GM12878 (cell line): ENCODE data around the gene PGRMC1. TPM values are rescaled to one million over a fixed set of nuclear protein-coding genes. Genes with fewer than 3 reads are reported as not detected.

Source experiments
- ATAC-seq: fragments of 200-7000 bp; cut with Tn5 transposase; 3 replicates; pipeline ENCODE4 v1.9.1; 2020; ENCODE audit warnings: mild to moderate bottlenecking, moderate library complexity
- BruUV-seq: library from RNA; stranded (reverse); fragments of 400-500 nt; replicated peaks from 2 replicates; lab custom pipeline; 2021; lab: Mats Ljungman, UMichigan
- CTCF ChIA-PET: fragments of 300-600 bp; sonication (Branson Sonifier 250); formaldehyde crosslinking; extraction: SDS; loops from one replicate; lab custom pipeline; 2021; ENCODE audit warnings: inconsistent platforms; lab: Yijun Ruan, JAX
- POLR2A ChIA-PET: fragments of 350-600 bp; formaldehyde crosslinking; extraction: SDS; loops from one replicate; lab custom pipeline; 2021; ENCODE audit warnings: inconsistent platforms; lab: Charles Lee
- RAD21 ChIA-PET: fragments of 300-600 bp; sonication (Branson Sonifier 250); formaldehyde crosslinking; loops from one replicate; lab custom pipeline; 2023; ENCODE audit warnings: antibody characterized with exemption; ENCODE audit not compliant: unreplicated experiment; lab: Charles Lee
- SMC1A ChIA-PET: fragments of 300-600 bp; sonication (Branson Sonifier 250); formaldehyde crosslinking; loops from one replicate; lab custom pipeline; 2023; ENCODE audit not compliant: unreplicated experiment, uncharacterized antibody; lab: Charles Lee
- DNase-seq: peaks from one replicate; pipeline ENCODE4 v3.0.0-alpha.2; 2011; ENCODE audit warnings: low read depth, low spot score
- FAIRE-seq: peaks from 3 replicates; lab custom pipeline; 2011; peaks lifted over from hg19 to GRCh38; lab: Jason Lieb, UNC
- H2AFZ ChIP-seq: 2 replicates; pipeline ENCODE4 v1.6.0; 2011; ENCODE audit warnings: low read depth, low read length, control low read depth; ENCODE audit not compliant: control insufficient read depth
- H3K27ac ChIP-seq: 2 replicates; pipeline ENCODE4 v1.5.1; 2011; ENCODE audit warnings: control low read depth; ENCODE audit not compliant: control insufficient read depth, insufficient read depth
- H3K27me3 ChIP-seq, 2 experiments: replicated peaks in 1 of 2; 2 replicates each; pipeline versions ENCODE4 v1.6.0 to v1.6.1; 2011; ENCODE audit warnings: low read length in 1 of 2; ENCODE audit not compliant: control insufficient read depth in 2 of 2, insufficient read depth in 2 of 2
- H3K36me3 ChIP-seq, 2 experiments: 2 replicates each; pipeline ENCODE4 v1.5.1; 2011; ENCODE audit warnings: low read length in 1 of 2; ENCODE audit not compliant: control insufficient read depth in 2 of 2, insufficient read depth in 2 of 2
- H3K4me1 ChIP-seq: 2 replicates; pipeline ENCODE4 v1.6.1; 2011; ENCODE audit warnings: mild to moderate bottlenecking, low read length, moderate library complexity, mixed read lengths; ENCODE audit not compliant: control insufficient read depth, insufficient read depth
- H3K4me2 ChIP-seq: 2 replicates; pipeline ENCODE4 v1.6.0; 2011; ENCODE audit warnings: control low read depth; ENCODE audit not compliant: control insufficient read depth, insufficient read depth
- H3K4me3 ChIP-seq: fragments of 200-600 bp; sonication (generic); 2 replicates; pipeline ENCODE4 v1.5.1; 2016
- H3K79me2 ChIP-seq: 2 replicates; pipeline ENCODE4 v1.6.0; 2011; ENCODE audit warnings: low read length; ENCODE audit not compliant: control insufficient read depth, insufficient read depth
- H3K9ac ChIP-seq: 2 replicates; pipeline ENCODE4 v1.8.0; 2011; ENCODE audit warnings: low read length, control low read depth, mixed read lengths; ENCODE audit not compliant: control insufficient read depth, insufficient read depth
- H3K9me3 ChIP-seq: replicated peaks from 3 replicates; pipeline ENCODE4 v1.5.1; 2011; ENCODE audit warnings: mild to moderate bottlenecking, low read length; ENCODE audit not compliant: control insufficient read depth, insufficient read depth
- H4K20me1 ChIP-seq: 2 replicates; pipeline ENCODE4 v1.6.0; 2011; ENCODE audit not compliant: control insufficient read depth, insufficient read depth
- NR2C2 ChIP-seq: IDR thresholded peaks from 2 replicates; pipeline ENCODE4 v1.6.1; 2011; ENCODE audit warnings: borderline replicate concordance, low read depth; ENCODE audit not compliant: control insufficient read depth, insufficient read length
- NR2F1 ChIP-seq: fragments of 450-650 bp; conservative IDR thresholded peaks from 2 replicates; pipeline ENCODE4 v1.6.1; 2017; ENCODE audit warnings: mild to moderate bottlenecking
- POLR2AphosphoS2 ChIP-seq: IDR thresholded peaks from 2 replicates; pipeline ENCODE4 v1.6.1; 2011; ENCODE audit warnings: low read depth, mild to moderate bottlenecking, low read length, improper control_type of control experiment, moderate library complexity
- POLR2AphosphoS5 ChIP-seq: IDR thresholded peaks from 2 replicates; pipeline ENCODE4 v1.6.1; 2011; ENCODE audit warnings: mild to moderate bottlenecking, low read length, inconsistent platforms
- RELA ChIP-seq: fragments of 450-650 bp; IDR thresholded peaks from 2 replicates; pipeline ENCODE4 v1.8.0; 2014; ENCODE audit warnings: borderline replicate concordance; ENCODE audit not compliant: partially characterized antibody
- SPI1 ChIP-seq: IDR thresholded peaks from 2 replicates; pipeline ENCODE4 v1.6.1; 2011; ENCODE audit warnings: low read depth, mild to moderate bottlenecking, low read length, moderate library complexity, borderline replicate concordance; ENCODE audit not compliant: insufficient read depth
- TCF7 ChIP-seq: IDR thresholded peaks from 2 replicates; pipeline ENCODE4 v1.6.1; 2014; ENCODE audit warnings: antibody characterized with exemption, borderline replicate concordance
- WGBS: methylation state at CpG from one replicate; pipeline ENCODE4 v1.1.6; 2016; ENCODE audit warnings: low lambda C conversion rate; ENCODE audit not compliant: insufficient replicate concordance, insufficient coverage; ENCODE audit errors: missing lambda C conversion rate; 5-methylcytosine and 5-hydroxymethylcytosine counted together
- in situ Hi-C: fragments of 300-500 bp; cut with MboI; formaldehyde crosslinking; loops from 9 replicates; pipeline ENCODE4 v1.14.3; 2018; ENCODE audit warnings: mixed read lengths
- intact Hi-C: fragments of 100-400 bp; cut with micrococcal nuclease; formaldehyde crosslinking; loops from one replicate; pipeline ENCODE4 v1.14.2; 2022; ENCODE audit not compliant: unreplicated experiment
- polyA plus RNA-seq, 11 experiments: library from polyadenylated mRNA; depleted of rRNA in 4 of 11; unstranded in 6 of 11; stranded (reverse) in 5 of 11; fragments of >200 nt; fragmentation: Nextera tagmentation in 4 of 11; fragmentation: Illumina TruSeq in 1 of 11; extraction: Ambion mirVana in 4 of 11; extraction: Trizol in 1 of 11; gene quantifications; 1 replicate in 1 of 11; 2 replicates in 10 of 11; pipeline versions ENCODE4 v1.2.1 to v1.2.3, GENCODE V29; 2011 to 2016; ENCODE audit warnings: inconsistent platforms in 2 of 11, missing spikeins in 2 of 11, low read depth in 1 of 11
- total RNA-seq, 4 experiments: library from RNA; depleted of rRNA in 3 of 4; stranded (reverse); fragments of >200 nt in 3 of 4; fragmentation: Illumina TruSeq in 1 of 4; extraction: Trizol in 1 of 4; gene quantifications; 2 replicates each; pipeline versions ENCODE4 v1.2.1 to v1.2.3, GENCODE V29; 2013 to 2021
- TF ChIP-seq, protein P1 (sequence below): fragments of 450-650 bp; IDR thresholded peaks from 2 replicates; pipeline ENCODE4 v1.6.1; 2018; ENCODE audit warnings: borderline replicate concordance, mild to moderate bottlenecking; ENCODE audit not compliant: partially characterized antibody
- TF ChIP-seq, protein P2 (sequence below): IDR thresholded peaks from 2 replicates; pipeline ENCODE4 v1.6.1; 2011; ENCODE audit warnings: borderline replicate concordance, low read depth, mild to moderate bottlenecking, moderate library complexity, mixed read lengths, low read length; ENCODE audit not compliant: insufficient read depth; ENCODE audit errors: extremely low read length
- TF ChIP-seq, protein P3 (sequence below): fragments of 450-650 bp; IDR thresholded peaks from 2 replicates; pipeline ENCODE4 v1.6.1; 2014; ENCODE audit warnings: mild to moderate bottlenecking

PGRMC1 gene
- total and polyA plus RNA-seq, 10 of the 15 experiments (the other 5 are each of a cell fraction or from before 2014, with no cell fraction given), result 13.6 to 60.9 (median 43.3) TPM

DNA sequence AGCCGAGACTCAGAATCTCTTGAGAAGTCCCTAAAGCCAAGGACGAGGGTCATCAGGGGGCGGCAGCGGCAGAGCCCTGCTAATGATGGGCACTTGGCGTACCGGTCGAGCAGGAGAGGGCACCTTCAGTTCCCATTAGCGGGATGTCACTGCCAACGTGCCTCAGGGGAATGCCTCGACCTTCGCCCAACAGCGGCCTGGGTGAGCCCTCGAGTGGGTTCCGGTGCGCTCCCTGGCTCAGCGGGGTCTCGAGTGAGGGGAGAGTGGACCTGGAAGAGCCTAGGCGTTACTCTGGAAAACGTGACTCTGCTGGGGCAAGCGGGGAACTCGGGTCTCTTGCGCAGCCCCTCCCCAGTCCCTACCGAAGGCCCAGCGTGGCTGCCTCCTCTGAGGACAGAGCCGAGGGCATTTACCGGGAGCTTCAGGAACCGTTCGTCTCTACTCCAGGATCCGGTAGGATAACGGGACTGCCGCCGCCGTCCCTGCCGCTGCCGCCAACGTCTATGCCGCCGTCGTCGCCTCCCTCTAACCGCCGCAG lies 36.9 kb downstream of the PGRMC1 start:
- Histone ChIP-seq H4K20me1 (no peaks in the 10 kb centered on the region), H3K9ac (no peak overlapping the region), H3K27me3 (no peaks in the 10 kb centered on the region), H3K79me2 (no peaks in the 10 kb centered on the region), H3K27ac (no peak overlapping the region), H3K9me3 (no peaks in the 10 kb centered on the region; the same call in 2 of the 3 replicates), H3K36me3 (no peaks in the 10 kb centered on the region), H3K4me3 (no peak overlapping the region), H3K4me1 (no peaks in the 10 kb centered on the region; the same call in 1 of the 2 replicates), H2AFZ (no peak overlapping the region), H3K4me2 (no peak overlapping the region)
- FAIRE-seq (no peak), ATAC-seq (no peak), DNase-seq (no peak)
- CTCF ChIA-PET, result no interaction called here
- RAD21 ChIA-PET, result no interaction called here
- WGBS, result 84% methylated on average over 33 of the region's 42 CpGs
- intact Hi-C loops (no loop called here), in situ Hi-C loops (no loop called here)
- POLR2A ChIA-PET, result no interaction called here
- TF ChIP-seq NR2C2, result no peak
- TF ChIP-seq RELA, result no peak
- no TSS peak for BruUV-seq
- SMC1A ChIA-PET, result no interaction called here

DNA sequence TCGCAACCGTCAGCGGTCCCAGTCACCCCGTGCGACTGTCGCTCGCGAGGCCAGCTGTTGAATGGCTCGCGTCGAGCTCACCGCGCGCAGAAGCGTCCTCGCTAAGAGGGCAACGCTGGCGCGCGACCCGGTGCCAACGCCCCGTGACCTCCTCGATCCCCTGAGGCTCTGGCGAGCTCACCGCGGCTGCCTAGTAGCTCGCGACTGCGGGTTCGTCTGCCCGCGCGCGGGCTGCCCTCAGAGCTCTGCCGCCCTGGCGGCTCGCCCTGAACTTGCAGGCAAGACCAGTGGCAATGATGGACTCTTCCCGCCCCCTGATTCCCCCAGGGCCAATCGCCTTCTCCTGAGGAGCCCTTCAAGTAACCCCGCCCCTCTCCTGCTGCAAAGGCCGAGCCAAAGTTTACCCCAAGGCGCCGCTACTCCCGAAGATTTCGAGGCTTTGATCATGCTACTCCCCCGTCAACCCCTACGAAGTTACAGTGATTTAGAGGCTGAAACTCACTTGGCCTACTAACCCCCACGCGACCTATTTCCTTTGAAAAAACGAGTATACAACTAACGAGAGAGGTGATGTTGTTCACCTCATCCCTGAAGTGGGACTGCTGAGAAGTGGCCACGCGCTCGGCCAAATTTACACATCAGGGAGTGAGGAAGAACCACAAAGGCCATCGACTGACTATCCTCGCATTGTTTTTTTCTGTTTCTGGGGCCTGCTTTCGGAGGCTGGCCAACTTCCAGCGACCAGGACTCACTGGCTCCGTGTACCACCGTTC lies 37.5 kb downstream of the PGRMC1 start:
- POLR2A ChIA-PET, result no interaction called here
- Histone ChIP-seq H2AFZ (peak overlapping the region; percentile 34), H3K36me3 (no peaks in the 10 kb centered on the region), H3K4me3 (no peak overlapping the region), H3K27me3 (no peaks in the 10 kb centered on the region), H4K20me1 (no peaks in the 10 kb centered on the region), H3K4me2 (peak overlapping the region; percentile 68), H3K79me2 (no peaks in the 10 kb centered on the region), H3K27ac (no peak overlapping the region), H3K9me3 (no peaks in the 10 kb centered on the region; the same call in 2 of the 3 replicates), H3K4me1 (no peaks in the 10 kb centered on the region; the same call in 1 of the 2 replicates), H3K9ac (no peak overlapping the region)
- no peak for FAIRE-seq
- no TSS peak for BruUV-seq
- SMC1A ChIA-PET, result interaction anchor here (1.6 kb wide), 1 partner anchor 11 kb away, joined by 4 read pairs; no protein-coding TSS in a partner anchor
- peak; percentile 74 for ATAC-seq
- WGBS, result 75% methylated on average over 41 of the region's 61 CpGs
- intact Hi-C loops (no loop called here), in situ Hi-C loops (no loop called here)
- CTCF ChIA-PET, result no interaction called here
- RAD21 ChIA-PET, result no interaction called here
- no peak for DNase-seq
- TF ChIP-seq, protein P1, sequence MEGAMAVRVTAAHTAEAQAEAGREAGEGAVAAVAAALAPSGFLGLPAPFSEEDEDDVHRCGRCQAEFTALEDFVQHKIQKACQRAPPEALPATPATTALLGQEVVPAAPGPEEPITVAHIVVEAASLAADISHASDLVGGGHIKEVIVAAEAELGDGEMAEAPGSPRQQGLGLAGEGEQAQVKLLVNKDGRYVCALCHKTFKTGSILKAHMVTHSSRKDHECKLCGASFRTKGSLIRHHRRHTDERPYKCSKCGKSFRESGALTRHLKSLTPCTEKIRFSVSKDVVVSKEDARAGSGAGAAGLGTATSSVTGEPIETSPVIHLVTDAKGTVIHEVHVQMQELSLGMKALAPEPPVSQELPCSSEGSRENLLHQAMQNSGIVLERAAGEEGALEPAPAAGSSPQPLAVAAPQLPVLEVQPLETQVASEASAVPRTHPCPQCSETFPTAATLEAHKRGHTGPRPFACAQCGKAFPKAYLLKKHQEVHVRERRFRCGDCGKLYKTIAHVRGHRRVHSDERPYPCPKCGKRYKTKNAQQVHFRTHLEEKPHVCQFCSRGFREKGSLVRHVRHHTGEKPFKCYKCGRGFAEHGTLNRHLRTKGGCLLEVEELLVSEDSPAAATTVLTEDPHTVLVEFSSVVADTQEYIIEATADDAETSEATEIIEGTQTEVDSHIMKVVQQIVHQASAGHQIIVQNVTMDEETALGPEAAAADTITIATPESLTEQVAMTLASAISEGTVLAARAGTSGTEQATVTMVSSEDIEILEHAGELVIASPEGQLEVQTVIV, result no peak
- no peak for TF ChIP-seq POLR2AphosphoS2
- TF ChIP-seq, protein P2, sequence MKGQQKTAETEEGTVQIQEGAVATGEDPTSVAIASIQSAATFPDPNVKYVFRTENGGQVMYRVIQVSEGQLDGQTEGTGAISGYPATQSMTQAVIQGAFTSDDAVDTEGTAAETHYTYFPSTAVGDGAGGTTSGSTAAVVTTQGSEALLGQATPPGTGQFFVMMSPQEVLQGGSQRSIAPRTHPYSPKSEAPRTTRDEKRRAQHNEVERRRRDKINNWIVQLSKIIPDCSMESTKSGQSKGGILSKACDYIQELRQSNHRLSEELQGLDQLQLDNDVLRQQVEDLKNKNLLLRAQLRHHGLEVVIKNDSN, result no peak
- TF ChIP-seq POLR2AphosphoS5, result no peak
- TF ChIP-seq TCF7, result no peak
- TF ChIP-seq, protein P3, sequence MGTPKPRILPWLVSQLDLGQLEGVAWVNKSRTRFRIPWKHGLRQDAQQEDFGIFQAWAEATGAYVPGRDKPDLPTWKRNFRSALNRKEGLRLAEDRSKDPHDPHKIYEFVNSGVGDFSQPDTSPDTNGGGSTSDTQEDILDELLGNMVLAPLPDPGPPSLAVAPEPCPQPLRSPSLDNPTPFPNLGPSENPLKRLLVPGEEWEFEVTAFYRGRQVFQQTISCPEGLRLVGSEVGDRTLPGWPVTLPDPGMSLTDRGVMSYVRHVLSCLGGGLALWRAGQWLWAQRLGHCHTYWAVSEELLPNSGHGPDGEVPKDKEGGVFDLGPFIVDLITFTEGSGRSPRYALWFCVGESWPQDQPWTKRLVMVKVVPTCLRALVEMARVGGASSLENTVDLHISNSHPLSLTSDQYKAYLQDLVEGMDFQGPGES, result no peak
- no peak for TF ChIP-seq NR2F1
- no peak for TF ChIP-seq SPI1
